HepG2 (cell line): ENCODE measurements around the gene SIGLEC1. TPM values are rescaled to one million over a fixed set of nuclear protein-coding genes. Genes with fewer than 3 reads are reported as not detected.
A peak's percentile ranks its signal among the peaks of the same experiment; 100 is the strongest.

Experiments
- ATAC-seq: fragments of 200-7000 bp; cut with Tn5 transposase; 3 replicates; pipeline ENCODE4 v1.9.1; 2020; ENCODE audit warnings: mild to moderate bottlenecking, moderate library complexity
- BruUV-seq: library from RNA; stranded (reverse); fragments of 400-500 nt; replicated peaks from 2 replicates; lab custom pipeline; 2021; lab: Mats Ljungman, UMichigan
- CTCF ChIA-PET: fragments of 300-600 bp; formaldehyde crosslinking; extraction: SDS; loops from one replicate; lab custom pipeline; 2021; ENCODE audit warnings: low total read pairs, inconsistent platforms, low intra/inter-chr PET ratio; lab: Yijun Ruan, JAX
- POLR2A ChIA-PET: fragments of 350-600 bp; sonication (Branson Sonifier 250); formaldehyde crosslinking; loops from one replicate; lab custom pipeline; 2020; ENCODE audit warnings: antibody characterized with exemption, inconsistent platforms; lab: Yijun Ruan, JAX
- DNase-seq: peaks from one replicate; pipeline ENCODE4 v3.0.0-alpha.2; 2015; ENCODE audit warnings: low spot score
- FAIRE-seq: peaks from 3 replicates; lab custom pipeline; 2011; peaks lifted over from hg19 to GRCh38; lab: Jason Lieb, UNC
- H2AFZ ChIP-seq: one replicate; pipeline ENCODE4 v1.6.1; 2011; ENCODE audit warnings: low read length, inconsistent platforms
- H3K27ac ChIP-seq: fragments of 300-600 bp; 3 replicates; pipeline ENCODE4 v1.8.0; 2011; ENCODE audit warnings: mixed run types, mild to moderate bottlenecking, mixed read lengths, low read length, inconsistent platforms; ENCODE audit not compliant: insufficient read depth; ENCODE audit errors: extremely low read length
- H3K27me3 ChIP-seq, 2 experiments: fragments of 200-600 bp in 1 of 2; 2 replicates in 1 of 2; 3 replicates in 1 of 2; pipeline versions ENCODE4 v1.6.0 to v1.8.0; 2011; ENCODE audit warnings: low read length in 2 of 2, mild to moderate bottlenecking in 2 of 2, moderate library complexity in 2 of 2, inconsistent platforms in 1 of 2; ENCODE audit not compliant: insufficient read depth in 2 of 2, control insufficient read depth in 1 of 2
- H3K36me3 ChIP-seq, 2 experiments: fragments of 200-600 bp in 1 of 2; replicated peaks in 1 of 2; 2 replicates in 1 of 2; 3 replicates in 1 of 2; pipeline versions ENCODE4 v1.5.1 to v1.8.0; 2011; ENCODE audit warnings: low read length in 2 of 2, inconsistent platforms in 1 of 2; ENCODE audit not compliant: insufficient read depth in 2 of 2, control insufficient read depth in 1 of 2
- H3K4me1 ChIP-seq: 2 replicates; pipeline ENCODE4 v1.5.1; 2012; ENCODE audit warnings: low read length, inconsistent platforms; ENCODE audit not compliant: insufficient read depth
- H3K4me2 ChIP-seq: 2 replicates; pipeline ENCODE4 v1.6.0; 2011; ENCODE audit warnings: low read depth, low read length, inconsistent platforms
- H3K4me3 ChIP-seq, 3 experiments: fragments of 200-600 bp in 1 of 3; sonication (generic), shearing (Covaris generic) in 1 of 3; replicated peaks in 1 of 3; 2 replicates each; pipeline ENCODE4 v1.5.1; 2011 to 2016; ENCODE audit warnings: low read length in 3 of 3, inconsistent platforms in 2 of 3, low read depth in 2 of 3, mild to moderate bottlenecking in 2 of 3, control low read depth in 1 of 3, mixed read lengths in 1 of 3; ENCODE audit not compliant: insufficient read depth in 1 of 3
- H3K79me2 ChIP-seq: one replicate; pipeline ENCODE4 v1.6.1; 2011; ENCODE audit warnings: low read length, inconsistent platforms; ENCODE audit not compliant: insufficient read depth
- H3K9ac ChIP-seq: 2 replicates; pipeline ENCODE4 v1.6.0; 2011; ENCODE audit warnings: mild to moderate bottlenecking, low read depth, low read length, inconsistent platforms; ENCODE audit not compliant: insufficient read depth
- H3K9me3 ChIP-seq: 2 replicates; pipeline ENCODE4 v1.5.1; 2012; ENCODE audit warnings: mild to moderate bottlenecking, low read length
- H4K20me1 ChIP-seq: 2 replicates; pipeline ENCODE4 v1.6.0; 2011; ENCODE audit warnings: inconsistent platforms, mild to moderate bottlenecking, low read length, moderate library complexity; ENCODE audit not compliant: insufficient read depth
- ELF1 ChIP-seq: sonication (generic); formaldehyde crosslinking; IDR thresholded peaks from 2 replicates; pipeline ENCODE4 v1.4.0; 2020; ENCODE audit warnings: missing genetic modification reagents
- GABPA ChIP-seq, 2 experiments: IDR thresholded peaks; 2 replicates each; pipeline ENCODE4 v1.6.1; 2011 to 2016; ENCODE audit warnings: low read depth in 2 of 2, low read length in 1 of 2, missing biosample characterization in 1 of 2, missing genetic modification characterization in 1 of 2
- HMG20A ChIP-seq: IDR thresholded peaks from 2 replicates; pipeline ENCODE4 v1.6.1; 2016; ENCODE audit warnings: borderline replicate concordance
- MBD4 ChIP-seq: IDR thresholded peaks from 2 replicates; pipeline ENCODE4 v1.6.1; 2012; ENCODE audit warnings: low read length, inconsistent platforms, borderline replicate concordance
- MIER2 ChIP-seq: IDR thresholded peaks from 2 replicates; pipeline ENCODE4 v1.6.1; 2016; ENCODE audit warnings: missing biosample characterization, missing genetic modification reagents
- NCOA5 ChIP-seq: sonication (generic); formaldehyde crosslinking; IDR thresholded peaks from 2 replicates; pipeline ENCODE4 v1.4.0; 2020; ENCODE audit warnings: missing genetic modification reagents
- NFE2L1 ChIP-seq: sonication (generic); formaldehyde crosslinking; IDR thresholded peaks from 2 replicates; pipeline ENCODE4 v1.4.0; 2020; ENCODE audit warnings: missing genetic modification reagents, mild to moderate bottlenecking, borderline replicate concordance
- PHB2 ChIP-seq: fragments of 450-650 bp; IDR thresholded peaks from 2 replicates; pipeline ENCODE4 v1.6.1; 2018; ENCODE audit not compliant: partially characterized antibody
- RCOR2 ChIP-seq: IDR thresholded peaks from 2 replicates; pipeline ENCODE4 v1.6.1; 2016; ENCODE audit warnings: missing biosample characterization, missing genetic modification reagents
- SRSF4 ChIP-seq: fragments of 200-400 bp; formaldehyde crosslinking; IDR thresholded peaks from one replicate; pipeline ENCODE4 v1.6.1; 2018; ENCODE audit warnings: mild to moderate bottlenecking, low read depth, low read length, moderate library complexity; ENCODE audit not compliant: poor library complexity, severe bottlenecking
- STAG1 ChIP-seq: sonication (generic); formaldehyde crosslinking; IDR thresholded peaks from 2 replicates; pipeline ENCODE4 v1.4.0; 2020; ENCODE audit warnings: missing genetic modification reagents
- SUZ12 ChIP-seq: fragments of 150-350 bp; IDR thresholded peaks from 2 replicates; pipeline ENCODE4 v1.6.1; 2014; ENCODE audit warnings: low read depth, low read length
- ZNF354B ChIP-seq: sonication (generic); formaldehyde crosslinking; IDR thresholded peaks from 2 replicates; pipeline ENCODE4 v1.8.0; 2022; ENCODE audit warnings: mild to moderate bottlenecking, missing genetic modification reagents
- ZNF773 ChIP-seq: sonication (generic); formaldehyde crosslinking; IDR thresholded peaks from 2 replicates; pipeline ENCODE4 v1.4.0; 2020; ENCODE audit warnings: missing genetic modification reagents, borderline replicate concordance
- ZNF878 ChIP-seq: sonication (generic); formaldehyde crosslinking; IDR thresholded peaks from 2 replicates; pipeline ENCODE4 v1.8.1; 2023; ENCODE audit warnings: mild to moderate bottlenecking, missing genetic modification reagents, moderate library complexity
- WGBS: methylation state at CpG from one replicate; pipeline ENCODE4 v1.1.6; 2017; ENCODE audit warnings: low lambda C conversion rate; 5-methylcytosine and 5-hydroxymethylcytosine counted together
- in situ Hi-C: cut with HindIII; loops from 2 replicates; pipeline ENCODE4 v1.10.0; 2017; ENCODE audit warnings: low pct_unique_long_range_greater_than_20kb; ENCODE audit not compliant: extremely low pct_ligation_motif_present
- intact Hi-C: fragments of 100-400 bp; cut with micrococcal nuclease; formaldehyde crosslinking; loops from one replicate; pipeline ENCODE4 v1.10.0; 2022; ENCODE audit not compliant: unreplicated experiment
- polyA plus RNA-seq, 8 experiments: library from polyadenylated mRNA; depleted of rRNA in 3 of 8; stranded (reverse) in 7 of 8; unstranded in 1 of 8; fragments of >200 nt; fragmentation: Illumina TruSeq in 4 of 8; extraction: Trizol in 4 of 8; gene quantifications; 2 replicates each; pipeline versions ENCODE4 v1.2.1 to v1.2.3, GENCODE V29; 2011 to 2016; ENCODE audit warnings: low read depth in 4 of 8, missing spikeins in 1 of 8, mixed read lengths in 1 of 8; ENCODE audit not compliant: insufficient read depth in 1 of 8
- total RNA-seq, 5 experiments: library from RNA; depleted of rRNA; stranded (reverse); fragments of >200 nt; fragmentation: Illumina TruSeq; extraction: Trizol; gene quantifications; 2 replicates each; pipeline ENCODE4 v1.2.3, GENCODE V29; 2016; ENCODE audit warnings: low read depth in 1 of 5
- TF ChIP-seq, protein P1 (sequence below): sonication (generic); formaldehyde crosslinking; conservative IDR thresholded peaks from 2 replicates; pipeline ENCODE4 v1.4.0; 2020; ENCODE audit warnings: missing genetic modification reagents
- TF ChIP-seq, protein P2 (sequence below): sonication (generic); formaldehyde crosslinking; IDR thresholded peaks from 2 replicates; pipeline ENCODE4 v1.5.0; 2020; ENCODE audit warnings: mild to moderate bottlenecking, missing genetic modification reagents, moderate library complexity
- TF ChIP-seq, protein P3 (sequence below): sonication (generic); formaldehyde crosslinking; IDR thresholded peaks from 2 replicates; pipeline ENCODE4 v1.8.0; 2022; ENCODE audit warnings: mild to moderate bottlenecking, missing genetic modification reagents, moderate library complexity
- TF ChIP-seq, protein P4 (sequence below): sonication (generic); formaldehyde crosslinking; IDR thresholded peaks from 2 replicates; pipeline ENCODE4 v1.8.0; 2022; ENCODE audit warnings: mild to moderate bottlenecking, missing genetic modification reagents

SIGLEC1 gene
- total and polyA plus RNA-seq, 2 of the 13 experiments (the other 11 are each of a cell fraction or from before 2014, with no cell fraction given), result 0.01 TPM; not detected in 1

DNA sequence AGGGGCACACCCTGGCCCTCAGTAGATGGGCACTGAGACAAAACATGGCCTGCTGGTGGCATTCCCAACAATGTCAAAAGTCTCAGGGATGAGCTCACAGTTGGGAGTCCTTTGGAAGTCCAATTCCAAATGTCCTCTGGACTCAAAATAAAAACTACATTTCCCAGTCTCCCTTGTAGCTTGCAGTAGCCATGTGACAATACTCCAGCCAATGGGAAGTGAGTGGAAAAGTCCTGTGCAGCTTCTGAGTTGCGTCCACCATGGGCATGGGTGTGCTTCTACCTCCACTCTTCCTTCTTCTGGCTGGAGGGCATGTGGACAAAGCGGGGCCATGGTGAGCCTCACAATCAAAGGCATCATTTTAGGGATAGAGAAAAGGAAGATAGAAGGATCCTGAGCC, 24.7 kb downstream of the SIGLEC1 start (continued):
- TF ChIP-seq, protein P1, sequence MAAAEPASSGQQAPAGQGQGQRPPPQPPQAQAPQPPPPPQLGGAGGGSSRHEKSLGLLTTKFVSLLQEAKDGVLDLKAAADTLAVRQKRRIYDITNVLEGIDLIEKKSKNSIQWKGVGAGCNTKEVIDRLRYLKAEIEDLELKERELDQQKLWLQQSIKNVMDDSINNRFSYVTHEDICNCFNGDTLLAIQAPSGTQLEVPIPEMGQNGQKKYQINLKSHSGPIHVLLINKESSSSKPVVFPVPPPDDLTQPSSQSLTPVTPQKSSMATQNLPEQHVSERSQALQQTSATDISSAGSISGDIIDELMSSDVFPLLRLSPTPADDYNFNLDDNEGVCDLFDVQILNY (CRISPR knock-in tag), result no peak
- TF ChIP-seq ELF1 (CRISPR knock-in tag) (peak; percentile 29; the same call in 1 of the 2 replicates), NCOA5 (CRISPR knock-in tag) (no peak), MBD4 (no peak), RCOR2 (CRISPR knock-in tag) (no peak)

DNA sequence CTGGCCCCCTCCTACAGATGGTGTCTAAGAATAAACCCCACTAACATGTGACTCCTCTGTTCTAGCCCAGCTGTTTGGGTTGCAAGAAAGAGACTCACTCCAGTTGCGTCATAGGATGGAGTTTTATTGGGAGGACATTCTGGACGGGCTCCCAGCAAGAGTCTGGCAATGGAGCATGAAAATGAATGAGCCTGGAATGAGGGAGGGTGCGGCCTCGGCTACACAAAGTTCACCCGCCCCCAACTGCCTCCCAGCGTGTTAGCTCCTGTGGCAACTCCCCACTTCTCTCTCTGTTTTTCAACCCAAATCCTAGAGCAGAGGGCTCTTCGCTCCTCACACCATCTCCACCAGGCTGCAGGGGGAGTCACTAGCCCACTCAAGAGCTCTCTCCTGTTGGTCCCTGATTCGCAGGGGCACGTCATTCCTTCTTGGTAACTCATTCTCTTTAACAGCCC, 25.5 kb downstream of the SIGLEC1 start:
- Histone ChIP-seq H3K9ac (no peak overlapping the region), H4K20me1 (no peaks in the 10 kb centered on the region), H3K27me3 (peaks cover 22 to 67% of the 10 kb centered on the region in 2 experiments), H3K9me3 (no peaks in the 10 kb centered on the region), H3K4me3 (no peak overlapping the region), H3K79me2 (no peaks in the 10 kb centered on the region), H3K4me2 (no peak overlapping the region), H3K36me3 (no peaks in the 10 kb centered on the region), H2AFZ (no peak overlapping the region), H3K27ac (no peak overlapping the region), H3K4me1 (0 out of 2 replicates have a peak, but pooled peaks cover 4% of the 10 kb centered on the region)
- BruUV-seq, result no TSS peak
- WGBS, result 25% methylated on average over 9 of the region's 9 CpGs
- no peak for DNase-seq
- CTCF ChIA-PET, result no interaction called here
- intact Hi-C loops, result no loop called here
- no peak for FAIRE-seq
- in situ Hi-C loops, result no loop called here
- no peak; the same call in 2 of the 3 replicates for ATAC-seq
- POLR2A ChIA-PET, result no interaction called here
- TF ChIP-seq HMG20A, result no peak
- no peak for TF ChIP-seq SUZ12
- no peak for TF ChIP-seq PHB2
- peak; percentile 21 for TF ChIP-seq STAG1 (CRISPR knock-in tag)
- TF ChIP-seq, protein P2, sequence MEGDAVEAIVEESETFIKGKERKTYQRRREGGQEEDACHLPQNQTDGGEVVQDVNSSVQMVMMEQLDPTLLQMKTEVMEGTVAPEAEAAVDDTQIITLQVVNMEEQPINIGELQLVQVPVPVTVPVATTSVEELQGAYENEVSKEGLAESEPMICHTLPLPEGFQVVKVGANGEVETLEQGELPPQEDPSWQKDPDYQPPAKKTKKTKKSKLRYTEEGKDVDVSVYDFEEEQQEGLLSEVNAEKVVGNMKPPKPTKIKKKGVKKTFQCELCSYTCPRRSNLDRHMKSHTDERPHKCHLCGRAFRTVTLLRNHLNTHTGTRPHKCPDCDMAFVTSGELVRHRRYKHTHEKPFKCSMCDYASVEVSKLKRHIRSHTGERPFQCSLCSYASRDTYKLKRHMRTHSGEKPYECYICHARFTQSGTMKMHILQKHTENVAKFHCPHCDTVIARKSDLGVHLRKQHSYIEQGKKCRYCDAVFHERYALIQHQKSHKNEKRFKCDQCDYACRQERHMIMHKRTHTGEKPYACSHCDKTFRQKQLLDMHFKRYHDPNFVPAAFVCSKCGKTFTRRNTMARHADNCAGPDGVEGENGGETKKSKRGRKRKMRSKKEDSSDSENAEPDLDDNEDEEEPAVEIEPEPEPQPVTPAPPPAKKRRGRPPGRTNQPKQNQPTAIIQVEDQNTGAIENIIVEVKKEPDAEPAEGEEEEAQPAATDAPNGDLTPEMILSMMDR, result peak; percentile 26; the same call in 1 of the 2 replicates
- TF ChIP-seq, protein P3, sequence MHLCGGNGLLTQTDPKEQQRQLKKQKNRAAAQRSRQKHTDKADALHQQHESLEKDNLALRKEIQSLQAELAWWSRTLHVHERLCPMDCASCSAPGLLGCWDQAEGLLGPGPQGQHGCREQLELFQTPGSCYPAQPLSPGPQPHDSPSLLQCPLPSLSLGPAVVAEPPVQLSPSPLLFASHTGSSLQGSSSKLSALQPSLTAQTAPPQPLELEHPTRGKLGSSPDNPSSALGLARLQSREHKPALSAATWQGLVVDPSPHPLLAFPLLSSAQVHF (CRISPR knock-in tag), result no peak
- TF ChIP-seq ZNF773 (CRISPR knock-in tag), result no peak
- no peak for TF ChIP-seq MIER2 (CRISPR knock-in tag)
- no peak for TF ChIP-seq ZNF878
- no peak for TF ChIP-seq ZNF354B (CRISPR knock-in tag)
- no peak for TF ChIP-seq SRSF4
- no peak for TF ChIP-seq GABPA (IDR thresholded peaks at IDR 0.05; ENCODE audit: low read depth, low read length)
- no peak for TF ChIP-seq GABPA (CRISPR knock-in tag; IDR thresholded peaks at IDR 0.05; ENCODE audit: low read depth)
- TF ChIP-seq, protein P4, sequence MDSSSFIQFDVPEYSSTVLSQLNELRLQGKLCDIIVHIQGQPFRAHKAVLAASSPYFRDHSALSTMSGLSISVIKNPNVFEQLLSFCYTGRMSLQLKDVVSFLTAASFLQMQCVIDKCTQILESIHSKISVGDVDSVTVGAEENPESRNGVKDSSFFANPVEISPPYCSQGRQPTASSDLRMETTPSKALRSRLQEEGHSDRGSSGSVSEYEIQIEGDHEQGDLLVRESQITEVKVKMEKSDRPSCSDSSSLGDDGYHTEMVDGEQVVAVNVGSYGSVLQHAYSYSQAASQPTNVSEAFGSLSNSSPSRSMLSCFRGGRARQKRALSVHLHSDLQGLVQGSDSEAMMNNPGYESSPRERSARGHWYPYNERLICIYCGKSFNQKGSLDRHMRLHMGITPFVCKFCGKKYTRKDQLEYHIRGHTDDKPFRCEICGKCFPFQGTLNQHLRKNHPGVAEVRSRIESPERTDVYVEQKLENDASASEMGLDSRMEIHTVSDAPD (CRISPR knock-in tag), result no peak
- no peak for TF ChIP-seq NFE2L1
